Measurements from ENCODE around the gene ADGRG3.

ADGRG3 gene, protein sequence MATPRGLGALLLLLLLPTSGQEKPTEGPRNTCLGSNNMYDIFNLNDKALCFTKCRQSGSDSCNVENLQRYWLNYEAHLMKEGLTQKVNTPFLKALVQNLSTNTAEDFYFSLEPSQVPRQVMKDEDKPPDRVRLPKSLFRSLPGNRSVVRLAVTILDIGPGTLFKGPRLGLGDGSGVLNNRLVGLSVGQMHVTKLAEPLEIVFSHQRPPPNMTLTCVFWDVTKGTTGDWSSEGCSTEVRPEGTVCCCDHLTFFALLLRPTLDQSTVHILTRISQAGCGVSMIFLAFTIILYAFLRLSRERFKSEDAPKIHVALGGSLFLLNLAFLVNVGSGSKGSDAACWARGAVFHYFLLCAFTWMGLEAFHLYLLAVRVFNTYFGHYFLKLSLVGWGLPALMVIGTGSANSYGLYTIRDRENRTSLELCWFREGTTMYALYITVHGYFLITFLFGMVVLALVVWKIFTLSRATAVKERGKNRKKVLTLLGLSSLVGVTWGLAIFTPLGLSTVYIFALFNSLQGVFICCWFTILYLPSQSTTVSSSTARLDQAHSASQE

DNA sequence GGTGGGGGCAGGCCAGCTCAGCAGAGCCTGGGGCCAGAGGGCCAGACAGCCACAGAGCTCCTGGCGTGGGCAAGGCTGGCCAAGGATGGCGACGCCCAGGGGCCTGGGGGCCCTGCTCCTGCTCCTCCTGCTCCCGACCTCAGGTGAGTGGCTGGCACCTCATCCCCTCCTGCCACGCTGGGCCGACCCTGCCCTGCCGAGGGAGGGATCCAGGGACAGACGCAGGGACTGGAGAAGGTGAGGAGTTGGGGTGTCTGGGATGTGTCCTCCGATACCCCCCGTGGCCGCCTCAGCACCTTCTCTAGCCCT is at the start of gene ADGRG3:
Gene ADGRG3 (plus strand): TSS at position 44 of the 309 bp plus-strand sequence. CDS start 42 bp downstream, at position 86.
- no peak for DNase-seq

DNA sequence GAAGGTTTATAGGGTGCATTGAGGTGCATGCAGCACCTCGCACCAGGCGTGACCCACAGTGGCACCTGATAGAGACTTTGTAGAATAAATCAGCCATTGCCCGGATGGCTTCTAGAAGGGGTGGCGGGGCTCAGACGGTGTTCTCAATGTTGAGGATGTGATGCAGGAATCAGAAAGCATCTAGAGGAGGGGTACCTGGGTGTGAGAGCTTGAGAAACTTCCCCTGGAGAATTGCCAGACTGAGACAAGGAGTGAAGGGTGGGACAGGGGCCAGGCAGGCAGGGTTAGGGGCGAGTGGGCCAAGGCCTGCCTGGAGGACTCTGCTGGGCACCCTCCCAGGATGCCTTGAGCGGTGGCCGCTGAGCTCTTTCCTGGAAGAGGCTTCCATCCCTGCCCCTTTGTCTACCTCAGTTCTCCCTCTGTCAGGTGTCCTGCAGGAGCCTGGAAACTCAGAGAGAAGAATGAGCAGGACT is 48.9 kb upstream of the ADGRG3 start:
- DNase-seq: no peak

DNA sequence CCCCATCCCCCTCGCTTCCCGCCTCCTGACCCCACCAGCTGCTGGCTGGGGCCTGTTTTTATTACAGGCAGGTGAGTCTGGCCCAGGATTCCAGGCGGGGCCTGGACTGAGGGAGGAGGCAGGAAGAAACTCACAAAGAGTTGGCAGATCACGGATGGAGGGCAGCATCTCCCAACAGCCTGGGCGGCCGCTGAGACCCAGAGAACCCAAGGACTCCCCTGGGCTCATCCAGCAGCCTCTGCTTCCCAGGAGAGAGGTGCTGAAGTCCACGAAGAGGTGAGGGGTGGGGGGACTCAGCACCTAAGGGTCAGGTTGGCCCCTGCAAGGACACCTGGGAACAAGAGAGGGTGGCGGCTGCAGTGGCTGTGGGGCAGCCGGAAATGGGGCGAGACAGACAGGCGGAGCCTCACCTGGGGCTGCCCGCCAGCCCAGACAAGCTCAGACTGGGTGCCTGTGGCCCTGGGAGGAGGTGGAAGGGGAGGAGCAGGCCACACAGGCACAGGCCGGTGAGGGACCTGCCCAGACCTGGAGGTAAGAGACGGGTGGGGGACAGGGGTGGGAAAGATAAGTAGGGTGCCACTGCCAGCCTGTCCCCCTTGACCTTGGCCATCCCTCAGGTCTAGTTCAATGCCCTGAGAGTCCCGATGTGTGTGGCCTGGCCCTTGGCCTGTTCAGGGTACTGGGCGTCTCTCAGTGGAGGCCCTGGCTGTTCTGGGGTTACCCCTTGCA is 48.3 kb upstream of the ADGRG3 start:
- DNase-seq: no peak

DNA sequence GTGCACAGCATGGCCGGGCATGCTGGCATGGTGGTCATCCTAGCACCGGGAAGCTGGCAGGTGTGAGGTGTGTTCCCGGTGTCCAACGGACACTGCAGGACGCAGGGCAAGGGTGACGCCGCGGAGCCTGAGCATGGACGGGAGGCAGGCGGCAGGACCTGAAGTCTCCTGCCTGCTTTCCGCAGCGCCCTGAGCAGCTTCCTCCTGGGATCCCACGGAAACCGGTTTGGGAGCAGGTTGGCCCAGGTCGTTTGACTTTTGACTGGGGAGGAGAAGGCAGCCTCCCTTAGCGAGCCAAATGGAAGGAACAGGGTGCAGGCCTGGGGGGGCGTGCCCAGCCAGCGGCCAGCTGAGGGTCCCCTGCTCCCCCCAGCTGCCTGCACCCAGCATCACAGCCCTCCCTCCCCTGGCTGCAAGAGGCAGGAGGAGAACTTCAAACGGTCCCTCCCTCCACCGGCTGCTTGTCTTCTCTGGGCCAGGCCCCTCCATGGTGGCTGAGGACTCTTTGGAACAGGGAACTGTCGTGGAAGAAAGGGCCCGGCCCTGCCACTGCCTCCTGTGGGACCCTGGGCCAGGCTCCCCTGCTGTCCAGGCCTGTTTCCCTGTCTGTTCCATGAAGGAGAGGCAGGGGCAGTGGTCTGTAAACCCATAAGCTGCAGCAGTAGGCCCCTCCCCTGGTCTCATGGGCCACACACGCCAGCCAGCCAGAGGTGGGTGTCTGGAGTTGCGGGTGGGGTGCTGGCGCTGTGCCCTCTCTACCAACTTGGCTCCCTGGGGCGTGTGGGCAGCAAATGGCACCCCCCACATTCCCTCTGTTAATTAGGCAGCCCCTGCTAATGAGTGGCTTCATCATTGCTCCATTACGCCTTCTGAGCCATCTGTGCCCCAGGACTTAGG is 47.5 kb upstream of the ADGRG3 start:
- DNase-seq: peak; percentile 74

DNA sequence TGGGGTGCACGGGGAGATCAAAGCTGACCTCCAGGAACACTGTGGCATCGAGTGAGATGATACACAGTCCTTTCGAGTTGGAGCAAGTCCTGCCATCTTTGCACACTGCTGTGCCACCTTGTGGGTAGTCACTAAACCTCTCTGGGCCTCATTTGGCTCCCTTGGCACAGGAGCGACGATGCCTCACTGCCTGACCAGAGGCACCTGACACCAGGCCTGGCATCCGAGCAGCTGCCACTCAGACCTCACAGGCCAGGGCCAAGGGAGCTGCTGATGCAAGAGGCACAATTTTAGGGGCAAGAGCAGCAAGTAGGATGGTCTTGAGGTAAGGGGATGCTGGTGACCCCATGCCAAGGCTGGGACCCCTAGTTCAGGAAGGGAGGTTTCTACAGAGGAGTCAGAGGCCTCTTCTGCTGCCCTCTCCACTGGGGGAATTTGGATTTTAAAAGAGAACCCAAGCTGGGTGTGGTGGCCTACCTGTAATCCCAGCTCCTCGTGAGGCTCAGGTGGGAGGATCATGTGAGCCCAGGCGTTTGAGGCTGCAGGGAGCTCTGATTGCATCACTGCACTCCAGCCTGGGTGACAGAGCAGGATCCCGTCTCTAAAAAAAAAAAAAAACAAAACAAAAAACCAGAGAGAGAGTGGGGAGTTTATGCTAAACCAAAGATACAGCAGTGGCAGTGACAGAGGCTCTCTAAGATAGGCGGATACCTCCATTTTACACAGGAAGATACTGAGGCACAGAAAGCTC is 46.4 kb upstream of the ADGRG3 start:
- no peak for DNase-seq

DNA sequence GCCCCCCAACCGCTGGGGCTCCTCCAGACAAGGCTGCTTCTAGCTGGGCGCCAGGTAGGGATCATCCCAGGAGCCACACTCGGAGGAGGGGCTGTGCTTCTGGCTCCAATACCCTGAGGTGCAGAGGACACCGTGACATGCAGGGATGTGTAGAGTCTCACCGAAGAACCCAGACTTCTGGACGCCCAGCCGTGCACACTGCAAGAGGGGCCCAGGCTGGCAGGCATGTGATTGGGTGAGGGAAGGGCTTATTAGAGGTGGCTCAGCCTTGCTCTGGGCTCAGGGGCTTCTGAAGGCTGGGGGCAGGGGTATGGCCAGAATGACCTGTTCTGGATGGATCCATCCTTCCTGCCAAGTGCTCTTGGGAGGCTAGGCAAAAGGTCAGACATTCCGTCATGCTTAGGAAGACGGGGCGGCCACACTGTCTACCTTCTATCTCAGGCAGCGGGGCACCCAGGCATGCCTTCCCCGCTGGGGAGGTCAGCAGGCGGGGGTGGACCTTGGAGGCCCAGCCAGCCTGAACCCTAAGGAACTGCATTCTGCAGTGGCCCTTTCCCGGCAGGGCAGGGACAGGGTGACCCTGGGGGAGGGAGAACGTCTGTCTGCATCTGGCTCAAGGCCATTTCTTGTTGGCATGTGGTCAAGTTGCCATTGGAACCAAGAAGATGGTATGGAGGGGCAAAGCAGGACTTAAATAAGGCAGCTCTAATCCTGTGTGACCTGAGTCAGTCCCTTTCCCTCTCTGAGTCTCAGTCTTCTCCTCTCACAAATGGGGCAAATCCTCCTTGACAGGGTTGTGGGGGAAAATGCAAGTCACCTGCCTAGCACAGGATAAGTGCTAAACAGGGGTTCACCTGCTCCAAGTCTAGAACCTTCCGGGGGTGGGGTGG is 45.5 kb upstream of the ADGRG3 start:
- no peak for DNase-seq

DNA sequence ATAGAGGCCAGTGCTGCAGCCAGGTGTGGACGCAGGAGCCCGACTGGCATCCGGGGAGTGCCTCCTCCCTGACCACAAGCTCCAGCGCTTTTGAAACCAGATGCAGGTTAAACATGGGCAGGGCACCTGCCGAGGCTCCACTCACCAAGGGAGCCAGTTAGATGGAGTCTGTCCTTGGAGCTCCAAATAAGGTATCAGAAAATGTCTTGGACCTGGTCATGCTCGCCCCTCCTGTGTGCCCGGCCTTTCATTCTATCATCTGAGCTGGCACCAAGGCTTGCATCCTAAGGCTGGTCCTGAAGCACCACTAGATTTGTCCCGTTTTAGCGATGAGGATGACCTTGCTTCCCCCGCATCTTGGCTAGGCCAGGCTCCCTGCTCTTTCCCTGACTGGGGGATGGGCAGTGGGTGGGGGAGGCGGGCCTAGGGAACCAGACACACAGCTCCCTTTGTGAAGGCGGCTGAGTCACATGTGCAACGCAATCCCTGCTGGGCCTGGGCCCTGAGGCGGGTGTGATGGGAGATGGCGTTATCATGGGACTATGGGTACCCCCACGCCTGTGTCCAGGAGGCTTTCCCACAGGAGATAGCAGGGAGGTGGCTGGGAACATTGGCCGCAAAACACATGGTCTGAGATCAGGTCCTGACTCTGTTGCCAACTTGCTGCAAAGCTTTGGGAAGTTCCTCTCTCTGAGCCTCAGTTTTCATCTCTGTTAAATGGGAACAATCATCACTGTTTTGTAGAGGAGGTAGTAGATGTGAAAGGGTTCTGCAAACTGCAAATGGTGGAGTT is 44.7 kb upstream of the ADGRG3 start:
- DNase-seq: no peak

DNA sequence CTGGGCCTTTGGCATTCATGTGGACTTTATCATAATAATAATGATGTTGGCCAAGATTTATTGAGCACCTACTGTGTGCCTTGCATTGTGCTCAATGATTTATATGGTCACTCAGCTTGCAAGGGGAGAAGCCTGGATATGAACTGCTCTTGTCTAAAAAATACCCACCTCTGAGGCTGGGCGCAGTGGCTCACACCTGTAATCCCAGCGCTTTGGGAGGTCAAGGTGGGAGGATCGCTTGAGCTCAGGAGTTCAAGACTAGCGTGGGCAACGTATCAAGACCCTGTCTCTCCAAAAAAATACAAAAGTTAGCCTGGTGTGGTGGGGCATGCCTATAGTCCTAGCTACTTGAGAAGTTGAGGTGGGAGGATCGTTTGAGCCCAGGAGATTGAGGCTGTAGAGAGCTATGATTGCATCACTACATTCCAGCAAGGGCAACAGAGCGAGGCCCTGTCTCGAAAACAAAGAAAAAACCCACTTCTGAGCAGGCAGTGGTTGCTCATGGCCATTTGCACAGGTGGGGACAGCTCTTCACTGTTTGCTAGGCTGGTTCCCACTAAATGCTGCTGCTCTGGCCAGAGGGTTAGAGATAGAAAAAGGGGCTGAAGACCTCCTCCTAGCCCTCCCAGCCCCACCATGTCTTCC is 43.9 kb upstream of the ADGRG3 start:
- no peak for DNase-seq

DNA sequence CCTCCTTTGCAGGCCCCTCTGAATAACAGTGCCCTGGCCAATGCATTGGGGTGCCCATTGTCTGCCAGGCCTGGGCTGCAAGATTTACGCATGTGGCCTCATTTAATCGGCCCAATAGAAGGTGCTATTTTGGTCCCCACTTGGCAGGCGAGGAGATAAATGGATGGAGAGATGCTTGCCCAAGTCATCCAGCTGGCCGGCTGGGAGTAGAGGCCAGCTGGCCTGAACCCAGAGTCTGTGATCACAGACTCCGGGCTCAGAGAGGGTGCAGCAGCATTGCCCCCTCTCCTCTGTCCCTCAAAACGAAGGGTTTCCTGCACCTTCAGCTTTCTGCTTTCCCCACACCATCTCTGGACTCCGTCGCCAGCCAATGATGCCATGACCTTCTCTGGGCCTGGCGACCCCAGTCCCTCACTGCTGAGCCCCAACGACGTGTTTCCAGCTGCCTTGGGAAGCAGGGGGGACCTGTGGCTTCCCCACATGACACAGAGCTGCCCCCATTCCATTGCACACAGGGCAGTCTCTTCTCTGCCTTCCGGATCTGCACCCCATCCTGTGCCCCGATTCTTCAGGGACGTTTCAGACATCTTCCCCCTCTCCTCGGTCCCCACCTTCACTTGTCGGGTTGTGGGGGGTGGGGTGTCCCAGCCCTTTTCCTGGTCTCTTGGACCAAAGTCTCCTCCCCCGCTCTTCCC is 43.2 kb upstream of the ADGRG3 start:
- no peak for DNase-seq

DNA sequence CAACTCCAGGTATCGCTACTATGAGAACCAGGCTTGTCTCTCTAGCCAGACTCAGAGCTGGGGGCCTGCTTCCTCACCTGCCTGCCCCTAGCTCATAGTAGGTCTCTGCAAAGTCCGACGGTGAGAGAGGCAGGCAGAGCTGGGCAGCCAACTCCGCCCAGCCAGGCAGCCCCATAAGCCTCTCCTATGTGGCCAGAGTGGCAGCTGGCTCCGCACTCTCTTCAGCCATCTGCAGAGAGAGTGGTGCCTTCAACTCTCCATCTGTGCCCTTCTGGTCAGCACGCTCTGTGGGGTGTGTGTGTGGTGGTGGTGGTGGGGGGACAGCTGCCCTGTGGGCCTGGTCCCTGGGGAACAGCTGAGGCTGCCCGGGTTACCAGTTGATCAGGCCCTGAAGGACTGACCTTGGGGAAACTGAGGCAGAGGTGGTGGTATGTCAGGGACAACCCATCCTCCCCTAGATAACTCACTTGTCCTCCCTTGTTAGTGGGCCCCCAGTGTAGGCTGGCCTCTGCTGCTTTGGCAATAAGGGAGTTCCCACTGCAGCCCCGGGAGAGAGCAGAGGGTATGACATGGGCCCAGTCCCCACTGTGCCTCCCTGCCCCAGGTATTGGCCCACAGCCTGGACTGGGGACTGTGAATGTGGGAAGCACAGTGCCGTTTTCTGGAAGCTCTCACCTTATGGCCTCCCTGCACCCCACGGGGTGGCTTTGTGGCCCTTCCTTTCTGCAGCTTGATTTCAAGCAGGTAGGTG is 41.5 kb upstream of the ADGRG3 start:
- DNase-seq: no peak

DNA sequence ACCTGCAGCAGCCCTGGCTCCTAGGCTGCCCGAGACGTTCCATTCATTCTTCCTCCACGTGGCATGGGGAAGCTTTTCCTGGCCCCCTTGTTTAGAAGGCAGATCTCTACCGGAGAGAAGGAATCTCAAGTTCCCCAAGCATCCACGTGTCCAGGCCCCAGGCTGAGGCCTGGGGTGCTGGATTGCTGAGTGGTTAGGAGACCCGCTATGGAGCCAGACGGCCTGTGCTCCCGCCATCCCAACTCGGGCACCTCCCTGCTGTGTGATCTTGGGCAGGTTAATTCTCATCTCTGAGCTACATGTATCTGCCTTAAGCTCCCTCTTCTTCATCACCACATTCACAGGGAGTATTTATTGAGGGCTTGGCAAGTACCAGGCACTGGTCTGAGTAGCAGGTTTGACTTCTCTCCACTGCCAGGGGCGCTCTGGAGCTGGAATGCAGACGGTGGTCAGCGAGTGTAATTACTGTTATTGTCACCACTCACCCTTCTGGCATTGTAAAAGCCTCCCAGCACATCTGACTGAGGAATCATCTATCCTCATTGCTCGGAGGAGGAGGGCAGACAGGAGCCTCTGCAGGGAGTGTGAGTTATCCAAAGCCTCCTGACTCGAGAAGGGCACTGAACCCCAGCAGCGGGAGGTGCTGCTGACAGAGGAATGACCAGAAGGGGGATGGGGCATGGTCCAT is 40.8 kb upstream of the ADGRG3 start:
- DNase-seq: peak; percentile 62

DNA sequence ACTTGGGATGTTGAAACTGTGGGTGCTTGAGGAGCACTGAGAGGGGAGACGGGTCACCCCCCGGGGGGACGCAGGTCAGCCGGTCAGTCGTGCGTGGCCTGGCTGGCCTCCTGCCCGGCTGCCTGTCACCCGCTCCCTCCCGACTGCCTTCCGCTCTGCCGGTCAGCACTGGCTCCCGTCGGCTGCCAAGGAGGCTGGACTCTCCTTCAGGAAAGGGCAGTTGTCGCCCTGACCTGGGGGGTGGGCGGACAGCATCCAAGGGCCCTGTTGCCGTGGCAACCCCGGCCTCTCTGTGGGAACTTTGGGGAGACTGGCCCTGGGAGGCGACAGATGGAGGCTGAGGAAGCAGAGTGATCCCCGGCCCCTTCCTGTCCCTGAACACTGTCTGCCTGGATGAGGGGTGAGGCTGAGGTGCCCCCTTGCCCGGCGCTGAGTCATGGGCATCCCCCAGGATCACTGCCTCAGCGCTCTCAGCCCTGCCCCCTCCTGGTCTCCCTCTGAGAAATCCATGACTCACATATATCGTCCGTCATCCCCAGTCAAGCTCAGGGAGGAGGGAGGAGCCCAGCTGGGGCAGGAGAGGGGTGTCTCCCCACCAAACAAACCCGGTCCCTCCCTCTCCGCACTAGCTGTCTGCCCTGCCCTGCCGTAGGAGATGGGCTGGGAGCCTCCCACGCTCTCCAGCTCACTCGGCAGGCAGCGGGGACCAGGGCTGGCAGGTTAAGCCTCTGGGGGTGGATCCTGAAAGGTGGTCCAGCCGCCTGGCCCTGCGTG is 39.9 kb upstream of the ADGRG3 start, which contains the start of gene ADGRG1:
Gene ADGRG1 (plus strand): TSS at position 623 of the 774 bp plus-strand sequence. CDS start 21,658 bp downstream, outside the sequence.
- DNase-seq: peak; percentile 90

DNA sequence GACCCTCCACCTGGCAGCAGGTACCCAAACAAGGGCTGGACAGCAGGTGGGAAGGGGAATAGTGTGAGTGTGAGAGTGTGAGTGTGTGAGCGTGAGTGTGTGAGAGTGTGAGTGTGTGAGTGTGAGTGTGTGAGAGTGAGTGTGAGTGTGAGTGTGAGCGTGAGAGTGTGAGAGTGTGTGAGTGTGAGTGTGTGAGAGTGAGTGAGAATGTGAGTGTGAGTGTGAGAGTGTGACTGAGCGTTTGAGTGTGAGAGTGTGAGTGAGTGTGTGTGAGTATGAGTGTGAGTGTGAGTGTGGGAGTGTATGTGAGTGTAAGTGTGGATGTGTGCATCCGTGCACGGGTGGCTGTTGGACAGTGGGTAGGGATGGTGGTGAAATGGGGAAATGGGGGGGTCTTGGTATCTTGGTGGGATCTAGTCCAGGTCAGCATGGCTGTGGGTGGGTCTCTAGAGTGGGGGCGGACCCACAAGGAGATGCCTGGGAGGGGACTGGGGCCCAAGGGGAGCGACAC is 39.3 kb upstream of the ADGRG3 start:
- peak; percentile 48 for DNase-seq

DNA sequence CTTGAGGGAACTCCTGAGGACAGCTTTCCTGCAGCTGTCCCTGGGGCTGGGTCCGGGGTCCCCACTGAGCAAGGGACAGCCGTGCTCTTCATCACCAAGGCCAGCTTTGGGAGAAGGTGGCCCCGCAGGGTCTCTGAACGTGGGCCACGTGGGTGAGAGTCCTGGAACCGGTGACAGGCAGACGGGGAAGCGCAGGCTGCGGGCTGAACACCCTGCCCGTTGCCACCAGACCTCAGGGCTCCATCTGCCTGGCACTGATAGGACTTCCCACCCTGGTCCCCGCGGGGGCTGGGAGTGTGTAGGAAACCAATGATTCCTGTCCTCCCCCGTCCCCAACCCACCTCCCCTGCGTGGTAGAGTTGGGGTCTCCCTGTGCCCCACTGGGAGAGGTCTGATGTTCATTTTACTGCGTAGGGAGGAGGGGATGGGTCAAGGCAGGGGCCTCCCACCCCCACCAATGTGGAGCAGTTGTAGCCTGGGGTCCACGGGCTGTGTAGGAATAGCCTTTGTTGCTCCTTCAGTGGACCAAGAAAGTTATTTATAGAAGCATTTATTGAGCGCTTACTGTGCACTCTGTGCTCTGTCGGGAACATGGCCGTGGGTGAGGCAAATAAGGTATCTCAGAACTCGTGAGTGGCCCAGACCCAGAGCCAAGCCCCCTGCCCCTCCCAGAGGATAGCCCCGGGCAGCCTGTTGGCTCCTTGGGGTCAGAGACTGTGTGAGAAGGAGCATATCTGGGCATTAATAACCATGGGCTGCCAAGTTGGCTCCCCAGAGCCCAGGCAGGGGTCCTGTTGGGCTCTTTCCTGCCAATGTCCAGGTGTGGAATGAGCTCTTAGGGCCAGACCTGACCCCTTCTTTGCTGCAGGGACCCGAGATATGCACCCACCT is 38.3 kb upstream of the ADGRG3 start:
- DNase-seq: no peak

DNA sequence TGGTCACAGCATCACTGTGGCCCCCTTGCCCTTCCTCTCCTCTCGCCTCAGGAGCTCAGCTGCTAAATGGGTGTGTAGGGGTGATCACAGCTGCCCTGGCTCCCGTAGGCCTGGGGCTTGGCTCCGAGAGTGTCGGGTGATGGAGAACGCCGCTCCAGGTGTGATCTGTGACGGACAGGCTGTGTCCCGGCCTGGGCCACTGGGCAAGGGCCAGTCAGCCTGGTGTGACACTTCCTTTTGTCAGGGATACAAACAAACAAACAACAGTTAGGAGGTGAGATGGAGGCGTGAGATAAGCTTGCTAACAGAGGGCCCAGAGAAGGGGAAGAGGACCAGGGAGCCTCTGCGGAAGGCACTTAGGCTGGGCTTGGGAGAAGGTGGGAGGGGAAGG is 37.7 kb upstream of the ADGRG3 start:
- DNase-seq: no peak

Measured in eye (tissue), 1 donor.